HG03039 (cell line): ENCODE data around the gene CR1.
"Not testable (repeated sequence)": the region's sequence is repeated elsewhere in the genome, so short reads cannot be mapped to it uniquely, and the experiment has no call there.

Source experiments
- ATAC-seq: cut with Tn5 transposase; IDR thresholded peaks from one replicate; pipeline ENCODE4 v1.9.1; 2021; ENCODE audit warnings: mild to moderate bottlenecking, moderate library complexity; ENCODE audit not compliant: unreplicated experiment

CR1 gene

GRCh38 chr1:207669528-207670009, 173.6 kb downstream of the CR1 start:
- ATAC-seq: no peak

DNA sequence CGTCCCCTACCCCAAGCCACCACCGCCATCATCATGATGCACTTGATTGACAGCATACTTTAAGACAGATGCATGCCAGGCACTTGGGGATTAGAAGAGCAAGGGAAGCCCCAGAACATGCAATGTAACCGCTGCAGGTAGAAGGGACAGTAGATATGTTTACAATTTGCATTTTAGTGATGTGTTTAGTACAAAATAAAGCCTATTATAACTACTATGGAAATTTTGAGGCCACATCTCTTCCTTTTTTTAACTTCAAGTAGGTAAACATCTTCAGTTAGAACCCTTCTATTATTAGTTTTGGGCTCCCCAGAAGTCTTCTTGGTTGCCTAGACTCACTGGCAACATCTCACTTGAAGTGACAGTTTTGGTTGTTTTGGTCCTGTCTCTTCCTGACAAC, 174.2 kb downstream of the CR1 start:
- no peak for ATAC-seq

- ATAC-seq: no peak
Measured at GRCh38 chr1:207670997-207671396, 175.0 kb downstream of the CR1 start.

GRCh38 chr1:207672522-207673130, 176.7 kb downstream of the CR1 start:
- no peak for ATAC-seq

DNA sequence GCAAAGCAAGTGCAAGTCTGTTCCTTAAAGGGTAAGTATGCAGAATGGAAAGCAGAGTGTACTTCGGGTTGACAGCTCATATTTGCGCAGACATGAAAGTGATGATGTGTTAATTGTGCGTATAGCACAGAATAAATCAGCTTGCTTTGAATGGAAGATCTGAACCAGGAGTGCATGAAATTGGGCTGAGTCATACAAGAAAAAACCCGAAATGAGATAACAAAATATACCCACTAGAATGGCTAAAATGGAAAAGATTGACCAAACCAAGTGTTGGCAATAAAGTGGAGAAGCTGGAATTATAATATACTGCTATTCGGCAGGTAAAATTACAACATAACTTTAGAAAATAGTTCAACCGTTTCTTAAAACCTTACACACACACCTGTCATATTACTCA, 177.4 kb downstream of the CR1 start:
- no peak for ATAC-seq

- no peak for ATAC-seq
Measured at GRCh38 chr1:207676153-207676552, 180.2 kb downstream of the CR1 start.

GRCh38 chr1:207680590-207681388, 184.8 kb downstream of the CR1 start:
- not testable (repeated sequence) for ATAC-seq

GRCh38 chr1:207682872-207683434, 187.0 kb downstream of the CR1 start:
- not testable (repeated sequence) for ATAC-seq

DNA sequence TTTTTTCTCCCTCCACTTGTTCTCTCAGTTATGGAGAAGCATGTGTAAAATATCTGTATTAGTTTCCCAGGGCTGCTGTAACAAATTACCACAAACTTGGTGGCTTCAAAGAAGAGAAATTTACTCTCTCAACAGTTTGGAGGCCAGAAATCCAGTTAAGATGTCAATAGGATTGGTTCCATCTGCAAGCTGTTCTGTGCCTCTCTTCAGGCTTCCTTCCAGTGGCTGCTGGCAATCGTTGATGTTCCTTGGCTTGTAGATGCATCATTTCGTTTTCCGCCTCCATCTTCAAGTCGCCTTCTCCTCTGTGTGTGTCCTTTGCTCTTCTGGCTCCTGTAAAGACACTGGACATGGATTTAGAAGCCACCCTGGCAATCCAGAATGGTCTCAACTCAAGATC, 194.6 kb downstream of the CR1 start:
- ATAC-seq: not testable (repeated sequence)

GRCh38 chr1:207691010-207691409, 195.1 kb downstream of the CR1 start:
- ATAC-seq: no peak
